HepG2 (cell line): ENCODE results near the gene OVOL3. TPM values are rescaled to one million over a fixed set of nuclear protein-coding genes. Genes with fewer than 3 reads are reported as not detected.
A peak's percentile ranks its signal among the peaks of the same experiment; 100 is the strongest.

Source experiments
- AGO2 ChIP-seq: fragments of 200-400 bp; formaldehyde crosslinking; optimal IDR thresholded peaks from 2 replicates; pipeline ENCODE3; 2017; ENCODE audit warnings: mild to moderate bottlenecking, low read depth, low read length, moderate library complexity
- CTCF ChIP-seq: sonication (generic); formaldehyde crosslinking; IDR thresholded peaks from 2 replicates; pipeline ENCODE4 v1.5.0; 2020; ENCODE audit warnings: mild to moderate bottlenecking, missing genetic modification reagents, moderate library complexity
- ETV5 ChIP-seq: IDR thresholded peaks from 2 replicates; pipeline ENCODE4 v1.6.1; 2018; ENCODE audit warnings: missing biosample characterization, missing genetic modification reagents, inconsistent platforms, borderline replicate concordance
- FOXA1 ChIP-seq, 2 experiments: fragments of 450-650 bp in 1 of 2; sonication (generic) in 1 of 2; formaldehyde crosslinking in 1 of 2; IDR thresholded peaks; 2 replicates each; pipeline versions ENCODE4 v1.4.0 to v1.6.1; 2016 to 2020; ENCODE audit warnings: missing genetic modification reagents in 1 of 2
- GMEB2 ChIP-seq: IDR thresholded peaks from 2 replicates; pipeline ENCODE4 v1.6.1; 2016; ENCODE audit warnings: missing biosample characterization, missing genetic modification reagents, low read depth
- HMGA1 ChIP-seq: sonication (generic); formaldehyde crosslinking; conservative IDR thresholded peaks from 2 replicates; pipeline ENCODE4 v1.4.0; 2020; ENCODE audit warnings: missing genetic modification reagents
- HNRNPUL1 ChIP-seq: fragments of 200-400 bp; formaldehyde crosslinking; IDR thresholded peaks from 2 replicates; pipeline ENCODE4 v1.6.1; 2017; ENCODE audit warnings: low read depth, mild to moderate bottlenecking, low read length, moderate library complexity
- KLF13 ChIP-seq: sonication (generic); formaldehyde crosslinking; IDR thresholded peaks from 2 replicates; pipeline ENCODE4 v1.4.0; 2020; ENCODE audit warnings: mild to moderate bottlenecking, missing genetic modification reagents
- NR2F6 ChIP-seq, 2 experiments: IDR thresholded peaks; 2 replicates each; pipeline ENCODE4 v1.6.1; 2016; ENCODE audit warnings: antibody characterized with exemption in 1 of 2, mild to moderate bottlenecking in 1 of 2
- SAFB2 ChIP-seq: sonication (generic); formaldehyde crosslinking; IDR thresholded peaks from 2 replicates; pipeline ENCODE4 v1.5.1; 2020; ENCODE audit warnings: missing genetic modification reagents, low read depth, mild to moderate bottlenecking, borderline replicate concordance
- SMAD1 ChIP-seq: sonication (generic); formaldehyde crosslinking; IDR thresholded peaks from 2 replicates; pipeline ENCODE4 v1.4.0; 2020; ENCODE audit warnings: missing genetic modification reagents, low read depth, mild to moderate bottlenecking, borderline replicate concordance
- SMC3 ChIP-seq: IDR thresholded peaks from 2 replicates; pipeline ENCODE4 v1.6.1; 2011; ENCODE audit warnings: low read length, improper control_type of control experiment
- TFAP4 ChIP-seq: sonication (generic); IDR thresholded peaks from 2 replicates; pipeline ENCODE4 v1.6.1; 2016; ENCODE audit warnings: low read depth, borderline replicate concordance
- ZBTB33 ChIP-seq: sonication (generic); formaldehyde crosslinking; IDR thresholded peaks from 2 replicates; pipeline ENCODE4 v1.4.0; 2020; ENCODE audit warnings: missing genetic modification reagents
- ZBTB42 ChIP-seq: sonication (generic); formaldehyde crosslinking; IDR thresholded peaks from 2 replicates; pipeline ENCODE4 v1.5.0; 2020; ENCODE audit warnings: mild to moderate bottlenecking, missing genetic modification reagents
- ZFP36L1 ChIP-seq: sonication (generic); formaldehyde crosslinking; IDR thresholded peaks from 2 replicates; pipeline ENCODE4 v1.8.0; 2022; ENCODE audit warnings: mild to moderate bottlenecking, missing genetic modification reagents, moderate library complexity
- ZFP82 ChIP-seq: sonication (generic); formaldehyde crosslinking; IDR thresholded peaks from 2 replicates; pipeline ENCODE4 v1.5.1; 2020; ENCODE audit warnings: mild to moderate bottlenecking, missing genetic modification reagents, borderline replicate concordance
- ZNF207 ChIP-seq: fragments of 450-650 bp; IDR thresholded peaks from 2 replicates; pipeline ENCODE4 v1.6.1; 2016; ENCODE audit warnings: antibody characterized with exemption, borderline replicate concordance
- ZNF564 ChIP-seq: sonication (generic); formaldehyde crosslinking; IDR thresholded peaks from 2 replicates; pipeline ENCODE4 v1.8.1; 2023; ENCODE audit warnings: mild to moderate bottlenecking, missing genetic modification reagents
- ZNF607 ChIP-seq: sonication (generic); formaldehyde crosslinking; IDR thresholded peaks from 2 replicates; pipeline ENCODE4 v1.5.1; 2020; ENCODE audit warnings: missing genetic modification reagents, mild to moderate bottlenecking, borderline replicate concordance
- ZNF703 ChIP-seq: sonication (generic); formaldehyde crosslinking; IDR thresholded peaks from 2 replicates; pipeline ENCODE4 v1.5.1; 2020; ENCODE audit warnings: missing genetic modification reagents, mild to moderate bottlenecking, moderate library complexity, borderline replicate concordance
- polyA plus RNA-seq, 8 experiments: library from polyadenylated mRNA; depleted of rRNA in 3 of 8; stranded (reverse) in 7 of 8; unstranded in 1 of 8; fragments of >200 nt; fragmentation: Illumina TruSeq in 4 of 8; extraction: Trizol in 4 of 8; gene quantifications; 2 replicates each; pipeline versions ENCODE4 v1.2.1 to v1.2.3, GENCODE V29; 2011 to 2016; ENCODE audit warnings: low read depth in 4 of 8, missing spikeins in 1 of 8, mixed read lengths in 1 of 8; ENCODE audit not compliant: insufficient read depth in 1 of 8
- total RNA-seq, 5 experiments: library from RNA; depleted of rRNA; stranded (reverse); fragments of >200 nt; fragmentation: Illumina TruSeq; extraction: Trizol; gene quantifications; 2 replicates each; pipeline ENCODE4 v1.2.3, GENCODE V29; 2016; ENCODE audit warnings: low read depth in 1 of 5

Gene OVOL3
- total and polyA plus RNA-seq, 2 of the 13 experiments (the other 11 are each of a cell fraction or from before 2014, with no cell fraction given): not detected

GRCh38 chr19:36113894-36114720, 3.2 kb downstream of the OVOL3 start (continued):
- TF ChIP-seq KLF13 (CRISPR knock-in tag) (0 out of 2 replicates have a peak, but pooled peaks have one; percentile 24), ZNF703 (no peak), ZFP36L1 (CRISPR knock-in tag) (no peak), NR2F6 (IDR thresholded peaks at IDR 0.05) (no peak), NR2F6 (CRISPR knock-in tag; IDR thresholded peaks at IDR 0.05) (no peak), HNRNPUL1 (no peak), SMAD1 (CRISPR knock-in tag) (peak; percentile 86; the same call in 1 of the 2 replicates), ZNF607 (CRISPR knock-in tag) (no peak), CTCF (CRISPR knock-in tag) (peak; percentile 23), AGO2 (peak; percentile 15), ETV5 (CRISPR knock-in tag) (0 out of 2 replicates have a peak, but pooled peaks have one; percentile 13), TFAP4 (peak; percentile 62; the same call in 1 of the 2 replicates), ZBTB42 (CRISPR knock-in tag) (no peak; the same call in 1 of the 2 replicates), ZNF564 (CRISPR knock-in tag) (0 out of 2 replicates have a peak, but pooled peaks have one; percentile 40), GMEB2 (CRISPR knock-in tag) (no peak), ZFP82 (CRISPR knock-in tag) (peak; percentile 18; the same call in 1 of the 2 replicates), FOXA1 (IDR thresholded peaks at IDR 0.05) (no peak), FOXA1 (CRISPR knock-in tag; IDR thresholded peaks at IDR 0.05) (peak; percentile 50; the same call in 1 of the 2 replicates), HMGA1 (no peak), SMC3 (no peak), SAFB2 (0 out of 2 replicates have a peak, but pooled peaks have one; percentile 45), ZNF207 (no peak), ZBTB33 (peak; percentile 67)
